T-helper 1 cell treated with Interleukin-12 subunit alpha and Interleukin-12 subunit beta and Interleukin-4 antibody, amounts not matched to agents 30 μg/mL and 1 μg/mL, for 36 hours (primary cell): ENCODE measurements around the gene CD52.
A peak's percentile ranks its signal among the peaks of the same experiment; 100 is the strongest.

Source experiments
- H3K27ac Mint-ChIP-seq: one replicate; pipeline ENCODE4 v1.8.0; 2021; ENCODE audit warnings: mild to moderate bottlenecking, mixed read lengths
- H3K27me3 Mint-ChIP-seq: one replicate; pipeline ENCODE4 v1.8.0; 2021; ENCODE audit warnings: low read depth, mixed read lengths
- H3K36me3 Mint-ChIP-seq: one replicate; pipeline ENCODE4 v1.8.0; 2021; ENCODE audit warnings: low read depth, mixed read lengths
- H3K4me1 Mint-ChIP-seq: one replicate; pipeline ENCODE4 v1.8.0; 2021; ENCODE audit warnings: low read depth, mixed read lengths
- H3K4me3 Mint-ChIP-seq: one replicate; pipeline ENCODE4 v1.8.0; 2021; ENCODE audit warnings: mild to moderate bottlenecking, moderate library complexity, mixed read lengths
- H3K9me3 Mint-ChIP-seq: one replicate; pipeline ENCODE4 v1.8.0; 2021; ENCODE audit warnings: mixed read lengths

The CD52 gene

DNA sequence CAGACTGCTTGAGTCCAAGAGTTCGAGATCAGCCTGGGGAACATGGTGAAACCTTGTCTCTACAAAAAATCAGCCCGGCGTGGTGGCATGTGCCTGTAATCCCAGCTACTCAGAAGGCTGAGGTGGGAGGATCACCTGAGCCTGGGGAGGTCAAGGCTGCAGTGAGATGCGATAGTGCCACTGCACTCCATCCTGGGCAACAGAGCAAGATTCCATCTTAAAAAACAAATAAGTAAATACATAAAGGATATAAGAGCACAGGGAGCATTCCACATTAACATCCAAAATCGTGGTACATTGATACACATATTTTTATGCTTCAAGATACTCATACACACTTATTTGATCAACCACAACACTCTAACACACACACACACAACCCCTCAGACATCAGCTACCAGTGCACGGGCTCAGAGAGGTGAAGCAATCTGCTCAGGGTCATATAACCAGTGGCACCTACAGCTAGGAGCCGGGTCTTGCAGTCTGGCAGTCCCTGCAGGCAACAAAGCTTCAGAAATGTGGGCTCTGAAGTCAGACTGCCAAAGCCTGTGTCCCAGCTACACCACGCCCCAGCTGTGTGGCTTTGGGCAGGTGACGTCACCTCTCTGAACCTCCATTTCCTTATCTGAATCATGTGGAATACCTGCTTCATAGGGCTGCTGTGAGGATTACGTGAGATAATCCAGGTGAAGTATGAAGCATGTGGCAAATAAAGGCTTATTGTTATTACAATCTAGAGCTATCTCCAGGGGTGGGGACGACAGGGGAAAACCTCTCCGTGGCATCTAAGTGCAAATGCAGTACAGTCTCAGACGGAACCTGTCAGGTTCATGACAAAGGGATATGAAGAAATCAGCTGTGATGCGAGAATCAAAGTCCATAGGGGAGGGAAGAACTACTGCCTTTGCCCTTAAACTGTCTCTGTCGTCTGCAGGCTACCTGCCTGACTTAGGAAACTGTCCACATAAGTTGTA lies 40.9 kb downstream of the CD52 start:
- peaks cover 40% of the 10 kb centered on the region for H3K27me3 Mint-ChIP-seq

GRCh38 chr1:26359981-26360806 lies 42.4 kb downstream of the CD52 start:
- H3K27ac Mint-ChIP-seq = no peak overlapping the region

More for the DNA sequence above, 40.9 kb downstream of the CD52 start:
- H3K9me3 Mint-ChIP-seq = no peaks in the 10 kb centered on the region
- H3K36me3 Mint-ChIP-seq = no peaks in the 10 kb centered on the region
- peak overlapping the region; percentile 65 for H3K27ac Mint-ChIP-seq
- H3K4me3 Mint-ChIP-seq = peak overlapping the region; percentile 43
- peaks cover 40% of the 10 kb centered on the region for H3K4me1 Mint-ChIP-seq

DNA sequence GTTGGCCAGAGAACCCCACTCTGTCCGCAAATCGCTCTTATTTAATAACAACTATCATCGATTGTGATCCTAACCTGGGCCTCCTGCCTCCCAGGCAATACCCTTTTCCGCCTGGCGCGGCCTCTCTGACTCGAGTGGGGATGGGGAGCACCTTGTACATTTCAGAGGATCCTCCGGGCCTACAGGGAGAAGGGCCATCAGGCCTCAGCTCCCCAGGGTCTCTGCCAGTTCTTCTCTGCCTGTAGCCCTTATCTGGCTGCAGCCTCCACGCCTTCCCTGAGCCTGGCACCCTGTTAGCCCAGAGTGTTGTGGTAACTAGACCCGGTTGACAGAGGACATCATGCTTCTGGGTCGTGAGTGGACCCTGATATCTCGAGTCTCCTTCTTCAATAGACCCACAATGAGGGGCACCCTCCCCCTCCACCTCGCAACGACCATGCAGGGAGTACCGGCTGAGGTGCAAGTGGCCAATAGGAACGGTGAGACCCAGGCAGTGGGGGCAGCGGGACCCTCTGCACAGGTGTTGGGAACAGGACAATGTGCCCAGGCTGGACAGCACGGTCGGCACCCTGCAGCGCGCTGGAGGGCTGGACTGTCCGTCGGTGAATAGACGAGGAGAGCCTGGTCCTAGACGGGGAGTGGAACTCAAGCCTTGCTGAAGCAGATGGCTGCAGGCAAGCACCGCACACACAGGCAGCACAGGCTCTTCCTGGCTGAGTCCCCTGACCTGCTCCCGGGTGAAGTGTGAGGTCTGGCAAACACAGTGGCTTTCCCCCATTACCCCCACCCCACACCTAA lies 43.2 kb downstream of the CD52 start:
- H3K27ac Mint-ChIP-seq = peak overlapping the region; percentile 34
- H3K9me3 Mint-ChIP-seq = no peaks in the 10 kb centered on the region
- H3K27me3 Mint-ChIP-seq = peaks cover 50% of the 10 kb centered on the region
- H3K36me3 Mint-ChIP-seq = no peaks in the 10 kb centered on the region
- peaks cover 48% of the 10 kb centered on the region for H3K4me1 Mint-ChIP-seq
- peak overlapping the region; percentile 71 for H3K4me3 Mint-ChIP-seq

More at GRCh38 chr1:26359981-26360806, 42.4 kb downstream of the CD52 start:
- Mint-ChIP-seq H3K9me3 (no peaks in the 10 kb centered on the region), H3K4me3 (peak overlapping the region; percentile 71), H3K4me1 (peaks cover 51% of the 10 kb centered on the region), H3K27me3 (peaks cover 54% of the 10 kb centered on the region), H3K36me3 (no peaks in the 10 kb centered on the region)

GRCh38 chr1:26361605-26362122 lies 43.9 kb downstream of the CD52 start:
- H3K27ac Mint-ChIP-seq = no peak overlapping the region
- no peaks in the 10 kb centered on the region for H3K9me3 Mint-ChIP-seq
- H3K36me3 Mint-ChIP-seq = no peaks in the 10 kb centered on the region
- no peak overlapping the region for H3K4me3 Mint-ChIP-seq
- H3K27me3 Mint-ChIP-seq = peaks cover 50% of the 10 kb centered on the region
- H3K4me1 Mint-ChIP-seq = peaks cover 48% of the 10 kb centered on the region

GRCh38 chr1:26362331-26362730 lies 44.6 kb downstream of the CD52 start:
- Mint-ChIP-seq H3K27me3 (peaks cover 50% of the 10 kb centered on the region), H3K36me3 (no peaks in the 10 kb centered on the region), H3K4me3 (no peak overlapping the region), H3K4me1 (peaks cover 46% of the 10 kb centered on the region), H3K9me3 (no peaks in the 10 kb centered on the region), H3K27ac (no peak overlapping the region)

- H3K27ac Mint-ChIP-seq = no peak overlapping the region
- no peak overlapping the region for H3K4me3 Mint-ChIP-seq
Observed at GRCh38 chr1:26363549-26364448, 46.0 kb downstream of the CD52 start.

DNA sequence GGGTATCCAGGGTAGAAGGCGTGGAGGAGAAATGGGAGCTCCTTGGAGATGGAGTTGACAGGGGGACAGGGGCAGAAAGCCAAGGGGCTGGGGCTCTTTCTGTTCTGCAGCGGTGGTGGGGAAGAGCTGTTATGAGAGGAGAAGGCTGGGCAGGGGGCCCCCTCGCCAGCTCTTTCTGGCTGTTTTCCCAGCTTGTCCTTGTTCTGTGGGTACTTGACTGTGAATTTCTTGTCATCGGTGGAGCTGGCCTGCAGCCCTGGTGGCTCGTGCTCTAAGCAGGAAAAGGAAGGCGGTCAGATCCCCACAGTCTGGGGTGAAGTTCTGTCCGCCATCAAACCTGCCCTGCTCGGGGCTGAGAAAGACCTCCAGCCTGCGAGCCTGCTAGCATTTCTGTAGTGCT lies 47.2 kb downstream of the CD52 start:
- Mint-ChIP-seq H3K9me3 (no peaks in the 10 kb centered on the region), H3K27ac (no peak overlapping the region), H3K4me1 (peaks cover 29% of the 10 kb centered on the region), H3K27me3 (peaks cover 35% of the 10 kb centered on the region), H3K4me3 (no peak overlapping the region), H3K36me3 (no peaks in the 10 kb centered on the region)

More at GRCh38 chr1:26363549-26364448, 46.0 kb downstream of the CD52 start:
- H3K27me3 Mint-ChIP-seq = peaks cover 47% of the 10 kb centered on the region
- H3K36me3 Mint-ChIP-seq = no peaks in the 10 kb centered on the region
- peaks cover 37% of the 10 kb centered on the region for H3K4me1 Mint-ChIP-seq
- no peaks in the 10 kb centered on the region for H3K9me3 Mint-ChIP-seq

- peaks cover 32% of the 10 kb centered on the region for H3K4me1 Mint-ChIP-seq
- H3K4me3 Mint-ChIP-seq = no peak overlapping the region
- no peak overlapping the region for H3K27ac Mint-ChIP-seq
- H3K9me3 Mint-ChIP-seq = peaks cover 9% of the 10 kb centered on the region
- H3K27me3 Mint-ChIP-seq = peaks cover 17% of the 10 kb centered on the region
- peaks cover 8% of the 10 kb centered on the region for H3K36me3 Mint-ChIP-seq
Observed at GRCh38 chr1:26367441-26367840, 49.7 kb downstream of the CD52 start.

DNA sequence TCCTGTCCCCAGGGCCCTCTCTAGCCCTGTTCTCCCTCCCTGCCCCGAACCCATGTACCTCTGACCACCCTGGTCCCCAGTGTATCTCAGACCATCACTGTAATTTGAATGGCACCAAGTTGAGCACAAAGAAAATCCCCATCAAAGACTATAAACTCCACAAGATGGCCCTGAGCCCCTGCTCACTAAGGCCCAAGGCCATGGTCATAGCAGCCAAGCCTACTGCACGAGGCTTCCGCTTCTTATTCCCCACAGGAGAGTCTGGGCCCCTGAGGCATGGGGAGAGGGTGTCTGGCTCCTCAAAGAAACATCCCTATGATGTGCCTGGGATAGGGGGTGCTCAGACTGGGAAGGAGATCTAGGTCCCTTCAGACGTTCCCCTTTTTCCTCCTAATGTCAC lies 50.2 kb downstream of the CD52 start:
- no peak overlapping the region for H3K27ac Mint-ChIP-seq

GRCh38 chr1:26368486-26368885 lies 50.7 kb downstream of the CD52 start:
- Mint-ChIP-seq H3K36me3 (peaks cover 11% of the 10 kb centered on the region), H3K27me3 (peaks cover 17% of the 10 kb centered on the region), H3K9me3 (peaks cover 9% of the 10 kb centered on the region), H3K4me3 (no peak overlapping the region), H3K4me1 (peaks cover 38% of the 10 kb centered on the region), H3K27ac (no peak overlapping the region)

More for the DNA sequence above, 50.2 kb downstream of the CD52 start:
- Mint-ChIP-seq H3K27me3 (peaks cover 17% of the 10 kb centered on the region), H3K4me1 (peaks cover 37% of the 10 kb centered on the region), H3K9me3 (peaks cover 9% of the 10 kb centered on the region), H3K4me3 (no peak overlapping the region), H3K36me3 (peaks cover 11% of the 10 kb centered on the region)
